ENCODE data around the gene GNA12.
"Not testable (repeated sequence)": the region's sequence is repeated elsewhere in the genome, so short reads cannot be mapped to it uniquely, and the experiment has no call there.

The GNA12 gene

DNA sequence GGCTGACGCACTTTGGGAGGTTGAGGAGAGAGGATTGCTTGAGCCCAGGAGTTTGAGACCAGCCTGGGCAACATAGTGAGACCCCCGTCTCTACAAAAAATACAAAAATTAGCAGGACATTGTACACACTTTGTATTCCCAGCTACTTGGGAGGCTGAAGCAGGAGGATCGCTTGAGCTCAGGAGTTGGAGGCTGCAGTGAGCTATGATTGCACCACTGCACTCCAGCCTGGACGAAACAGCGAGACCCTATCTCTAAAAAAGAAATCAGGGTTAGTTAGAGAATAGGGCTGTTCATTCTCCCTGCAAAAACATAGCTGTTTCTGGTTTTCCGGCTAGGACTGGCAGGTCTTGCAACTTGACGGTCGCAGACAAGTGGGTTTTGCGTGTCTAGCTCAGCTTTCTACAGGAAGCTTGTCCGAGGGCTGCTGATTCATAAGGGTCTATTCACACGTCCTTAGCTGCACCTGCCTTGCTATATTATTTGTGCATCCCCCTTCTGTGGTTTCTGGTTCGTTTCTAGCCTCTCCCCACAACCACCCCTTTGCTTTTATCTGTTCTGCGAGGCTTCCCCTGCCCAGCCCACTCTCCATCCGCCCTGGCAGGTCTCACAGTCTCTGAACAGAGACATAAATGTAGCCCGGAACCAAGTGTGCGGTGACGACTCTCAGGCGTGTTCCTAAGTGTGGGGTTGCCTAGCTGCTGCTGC is 145.4 kb downstream of the GNA12 start:
- Histone ChIP-seq H2AFZ (ENCODE audit: low read length) (peak overlapping the region; percentile 68; the same call in 1 of the 2 replicates), H3K79me2 (ENCODE audit: low read length) (no peaks in the 10 kb centered on the region), H3K4me1 (ENCODE audit: low read length) (peaks cover 4% of the 10 kb centered on the region; the same call in 1 of the 2 replicates), H3K9me2 (replicated peaks; ENCODE audit: insufficient read depth, low read length) (no peaks in the 10 kb centered on the region), H3K4me2 (ENCODE audit: low read depth, low read length) (peak overlapping the region; percentile 66), H3K9me3 (replicated peaks; ENCODE audit: insufficient read depth, low read length) (no peaks in the 10 kb centered on the region), H3K27me3 (replicated peaks; ENCODE audit: insufficient read depth, low read length) (peaks cover 13% of the 10 kb centered on the region; the same call in 1 of the 2 replicates), H3K27ac (ENCODE audit: low read length) (no peak overlapping the region), H3K36me3 (replicated peaks; ENCODE audit: insufficient read depth, low read length) (no peaks in the 10 kb centered on the region), H3K9ac (ENCODE audit: low read length) (peak overlapping the region; percentile 19; the same call in 1 of the 2 replicates), H4K20me1 (ENCODE audit: insufficient read depth, low read length) (no peaks in the 10 kb centered on the region), H3F3A (ENCODE audit: insufficient read depth, low read length) (peaks cover 8% of the 10 kb centered on the region), H3K4me3 (ENCODE audit: low read length) (peak overlapping the region; percentile 35; the same call in 1 of the 2 replicates)
- TF ChIP-seq, protein P1, sequence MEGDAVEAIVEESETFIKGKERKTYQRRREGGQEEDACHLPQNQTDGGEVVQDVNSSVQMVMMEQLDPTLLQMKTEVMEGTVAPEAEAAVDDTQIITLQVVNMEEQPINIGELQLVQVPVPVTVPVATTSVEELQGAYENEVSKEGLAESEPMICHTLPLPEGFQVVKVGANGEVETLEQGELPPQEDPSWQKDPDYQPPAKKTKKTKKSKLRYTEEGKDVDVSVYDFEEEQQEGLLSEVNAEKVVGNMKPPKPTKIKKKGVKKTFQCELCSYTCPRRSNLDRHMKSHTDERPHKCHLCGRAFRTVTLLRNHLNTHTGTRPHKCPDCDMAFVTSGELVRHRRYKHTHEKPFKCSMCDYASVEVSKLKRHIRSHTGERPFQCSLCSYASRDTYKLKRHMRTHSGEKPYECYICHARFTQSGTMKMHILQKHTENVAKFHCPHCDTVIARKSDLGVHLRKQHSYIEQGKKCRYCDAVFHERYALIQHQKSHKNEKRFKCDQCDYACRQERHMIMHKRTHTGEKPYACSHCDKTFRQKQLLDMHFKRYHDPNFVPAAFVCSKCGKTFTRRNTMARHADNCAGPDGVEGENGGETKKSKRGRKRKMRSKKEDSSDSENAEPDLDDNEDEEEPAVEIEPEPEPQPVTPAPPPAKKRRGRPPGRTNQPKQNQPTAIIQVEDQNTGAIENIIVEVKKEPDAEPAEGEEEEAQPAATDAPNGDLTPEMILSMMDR (IDR thresholded peaks at IDR 0.05; ENCODE audit: low read length), result no peak
- no peak for TF ChIP-seq EZH2 (optimal IDR thresholded peaks at IDR 0.05; ENCODE audit: low read depth, low read length)
- TF ChIP-seq EZH2phosphoT487 (IDR thresholded peaks at IDR 0.05; ENCODE audit: low read length), result no peak
- DNase-seq, result peak; percentile 85

DNA sequence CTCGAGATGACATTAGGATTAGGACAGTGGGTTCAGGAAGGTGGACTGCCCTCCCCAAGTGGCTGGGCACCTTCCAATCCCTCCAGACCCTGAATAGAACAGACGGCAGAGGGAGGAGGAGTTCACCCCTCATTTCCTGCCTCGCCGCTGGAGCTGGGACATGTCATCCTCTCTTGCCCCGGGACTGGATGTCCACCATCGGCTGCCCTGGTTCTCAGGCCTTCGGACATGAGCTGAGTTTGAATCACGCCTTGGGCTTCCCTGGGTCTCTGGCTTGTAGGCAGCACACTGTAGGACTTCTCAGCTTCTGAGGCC is 150.0 kb downstream of the GNA12 start:
- not testable (repeated sequence) for H3K9me3 ChIP-seq (replicated peaks; ENCODE audit: insufficient read depth, low read length); H3K9ac ChIP-seq (ENCODE audit: low read length); DNase-seq; H3K27ac ChIP-seq (ENCODE audit: low read length); H3K79me2 ChIP-seq (ENCODE audit: low read length); H3K36me3 ChIP-seq (replicated peaks; ENCODE audit: insufficient read depth, low read length); H2AFZ ChIP-seq (ENCODE audit: low read length); H3K4me2 ChIP-seq (ENCODE audit: low read depth, low read length); H4K20me1 ChIP-seq (ENCODE audit: insufficient read depth, low read length); H3K4me3 ChIP-seq (ENCODE audit: low read length); H3K9me2 ChIP-seq (replicated peaks; ENCODE audit: insufficient read depth, low read length); H3F3A ChIP-seq (ENCODE audit: insufficient read depth, low read length)
- peaks cover 23% of the 10 kb centered on the region for H3K27me3 ChIP-seq (replicated peaks; ENCODE audit: insufficient read depth, low read length)
- H3K4me1 ChIP-seq (ENCODE audit: low read length), result peaks cover 14% of the 10 kb centered on the region

DNA sequence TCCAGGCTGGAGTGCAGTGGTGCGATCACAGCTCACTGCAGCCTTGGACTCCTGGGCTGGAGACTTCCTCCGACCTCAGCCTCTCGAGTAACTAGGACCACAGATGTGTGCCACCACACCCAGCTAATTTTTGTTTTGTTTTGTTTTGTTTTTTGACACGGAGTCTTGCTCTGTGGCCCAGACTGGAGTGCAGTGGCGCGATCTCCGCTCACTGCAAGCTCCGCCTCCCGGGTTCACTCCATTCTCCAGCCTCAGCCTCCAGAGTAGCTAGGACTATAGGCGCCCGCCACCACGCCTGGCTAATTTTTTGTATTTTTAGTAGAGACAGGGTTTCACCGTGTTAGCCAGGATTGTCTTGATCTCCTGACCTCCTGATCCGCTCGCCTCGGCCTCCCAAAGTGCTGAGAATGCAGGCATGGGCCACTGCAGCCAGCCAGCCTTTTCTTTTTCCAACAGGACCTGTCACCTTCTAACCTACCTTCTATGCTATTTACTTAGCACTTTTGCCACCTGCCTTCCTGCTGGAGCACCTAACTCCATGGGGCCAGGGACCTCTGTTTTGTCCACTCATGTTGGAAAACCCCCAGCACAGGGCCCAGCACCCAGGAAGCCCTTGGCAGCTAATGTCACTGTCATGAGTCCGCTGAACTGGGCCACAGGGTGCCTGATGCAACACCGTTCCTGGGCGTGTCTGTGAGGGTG is 150.5 kb downstream of the GNA12 start:
- not testable (repeated sequence) for H3K4me2 ChIP-seq (ENCODE audit: low read depth, low read length); H3K36me3 ChIP-seq (replicated peaks; ENCODE audit: insufficient read depth, low read length); H2AFZ ChIP-seq (ENCODE audit: low read length); DNase-seq; H3F3A ChIP-seq (ENCODE audit: insufficient read depth, low read length); H3K9ac ChIP-seq (ENCODE audit: low read length); H3K27ac ChIP-seq (ENCODE audit: low read length); H3K9me2 ChIP-seq (replicated peaks; ENCODE audit: insufficient read depth, low read length); H3K79me2 ChIP-seq (ENCODE audit: low read length); H4K20me1 ChIP-seq (ENCODE audit: insufficient read depth, low read length); H3K9me3 ChIP-seq (replicated peaks; ENCODE audit: insufficient read depth, low read length); H3K4me3 ChIP-seq (ENCODE audit: low read length)
- Histone ChIP-seq H3K27me3 (replicated peaks; ENCODE audit: insufficient read depth, low read length) (peaks cover 28% of the 10 kb centered on the region), H3K4me1 (ENCODE audit: low read length) (peaks cover 15% of the 10 kb centered on the region)

DNA sequence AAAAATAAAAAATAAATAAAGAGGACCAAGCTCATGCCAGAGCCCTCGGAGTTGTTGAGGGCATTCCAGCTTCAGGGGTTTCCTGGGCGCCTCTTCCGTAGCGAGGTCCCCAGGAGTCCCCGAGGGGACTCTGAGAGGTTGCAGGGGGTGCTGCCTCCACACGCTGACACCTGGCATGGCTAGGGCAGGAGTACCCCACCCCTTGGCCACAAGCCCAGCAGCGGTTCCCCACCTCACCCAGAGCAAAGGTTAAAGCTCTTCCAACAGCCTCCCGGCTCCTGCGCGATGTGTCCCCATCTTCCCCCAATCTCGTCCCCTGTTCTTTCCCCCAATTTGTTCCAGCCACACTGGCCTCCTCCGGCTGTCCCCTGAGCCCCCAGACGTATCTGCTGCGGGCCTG is 151.6 kb downstream of the GNA12 start:
- no peaks in the 10 kb centered on the region for H3K9me3 ChIP-seq (replicated peaks; ENCODE audit: insufficient read depth, low read length)
- peaks cover 30% of the 10 kb centered on the region for H3K27me3 ChIP-seq (replicated peaks; ENCODE audit: insufficient read depth, low read length)
- no peak overlapping the region for H3K4me2 ChIP-seq (ENCODE audit: low read depth, low read length)
- no peaks in the 10 kb centered on the region for H3K9me2 ChIP-seq (replicated peaks; ENCODE audit: insufficient read depth, low read length)
- TF ChIP-seq EZH2phosphoT487 (IDR thresholded peaks at IDR 0.05; ENCODE audit: low read length), result no peak
- TF ChIP-seq, protein P1 (IDR thresholded peaks at IDR 0.05; ENCODE audit: low read length), result no peak
- TF ChIP-seq EZH2 (optimal IDR thresholded peaks at IDR 0.05; ENCODE audit: low read depth, low read length), result no peak
- no peak overlapping the region for H3K9ac ChIP-seq (ENCODE audit: low read length)
- H3K27ac ChIP-seq (ENCODE audit: low read length), result no peak overlapping the region
- no peak for DNase-seq
- H3F3A ChIP-seq (ENCODE audit: insufficient read depth, low read length), result no peaks in the 10 kb centered on the region; the same call in 1 of the 2 replicates
- peaks cover 17% of the 10 kb centered on the region for H3K4me1 ChIP-seq (ENCODE audit: low read length)
- no peak overlapping the region for H2AFZ ChIP-seq (ENCODE audit: low read length)
- H3K4me3 ChIP-seq (ENCODE audit: low read length), result no peak overlapping the region
- no peaks in the 10 kb centered on the region for H3K36me3 ChIP-seq (replicated peaks; ENCODE audit: insufficient read depth, low read length)
- no peaks in the 10 kb centered on the region for H3K79me2 ChIP-seq (ENCODE audit: low read length)
- H4K20me1 ChIP-seq (ENCODE audit: insufficient read depth, low read length), result no peaks in the 10 kb centered on the region

DNA sequence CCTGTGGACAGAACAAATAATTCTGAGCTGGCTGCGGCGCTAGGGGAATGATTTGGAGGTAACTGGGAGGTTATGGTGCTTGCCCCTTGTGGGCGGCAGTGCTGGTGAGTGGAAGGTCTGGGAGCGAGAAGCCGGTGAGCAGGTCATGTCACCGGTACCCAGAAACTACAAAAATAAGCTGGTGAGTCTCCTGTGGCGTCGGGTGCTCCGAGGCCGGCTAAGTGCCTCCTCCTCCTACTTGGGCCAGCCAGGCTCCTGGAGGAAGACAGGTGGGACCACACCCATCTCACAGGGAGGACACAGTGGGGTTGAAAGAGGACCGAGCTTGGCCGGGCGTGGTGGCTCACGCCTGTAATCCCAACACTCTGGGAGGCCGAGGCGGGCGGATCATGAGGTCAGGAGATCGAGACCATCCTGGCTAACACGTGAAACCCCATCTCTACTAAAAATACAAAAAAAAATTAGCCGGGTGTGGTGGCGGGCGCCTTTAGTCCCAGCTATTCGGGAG is 152.1 kb downstream of the GNA12 start:
- not testable (repeated sequence) for H3K9me3 ChIP-seq (replicated peaks; ENCODE audit: insufficient read depth, low read length); H3F3A ChIP-seq (ENCODE audit: insufficient read depth, low read length); H3K27ac ChIP-seq (ENCODE audit: low read length); H4K20me1 ChIP-seq (ENCODE audit: insufficient read depth, low read length); H3K36me3 ChIP-seq (replicated peaks; ENCODE audit: insufficient read depth, low read length); H2AFZ ChIP-seq (ENCODE audit: low read length); H3K4me3 ChIP-seq (ENCODE audit: low read length); H3K9me2 ChIP-seq (replicated peaks; ENCODE audit: insufficient read depth, low read length); H3K79me2 ChIP-seq (ENCODE audit: low read length); DNase-seq; H3K4me2 ChIP-seq (ENCODE audit: low read depth, low read length); H3K9ac ChIP-seq (ENCODE audit: low read length)
- peaks cover 34% of the 10 kb centered on the region for H3K27me3 ChIP-seq (replicated peaks; ENCODE audit: insufficient read depth, low read length)
- peaks cover 17% of the 10 kb centered on the region for H3K4me1 ChIP-seq (ENCODE audit: low read length)

All from MM.1S (cell line).